H9 (cell line): Measurements from ENCODE around the gene ALDH1L1. TPM values are rescaled to one million over a fixed set of nuclear protein-coding genes. Genes with fewer than 3 reads are reported as not detected.
A peak's percentile ranks its signal among the peaks of the same experiment; 100 is the strongest.

Experiments used
- DNase-seq: peaks from one replicate; pipeline ENCODE4 v3.0.0-alpha.2; 2017
- H2AFZ ChIP-seq: one replicate; pipeline ENCODE4 v1.6.1; 2013; ENCODE audit warnings: mild to moderate bottlenecking, low read length, control low read depth, moderate library complexity
- H2AK5ac ChIP-seq: 2 replicates; pipeline ENCODE4 v1.6.1; 2013; ENCODE audit warnings: low read length, control low read depth, mixed read lengths; ENCODE audit not compliant: insufficient read length
- H2BK120ac ChIP-seq: one replicate; pipeline ENCODE4 v1.6.1; 2013; ENCODE audit warnings: low read depth, mild to moderate bottlenecking, low read length, control low read depth, inconsistent platforms; ENCODE audit not compliant: poor library complexity, severe bottlenecking
- H2BK12ac ChIP-seq: 2 replicates; pipeline ENCODE4 v1.6.1; 2013; ENCODE audit warnings: low read length, control low read depth, mixed read lengths, low read depth; ENCODE audit not compliant: insufficient read length
- H2BK15ac ChIP-seq: 2 replicates; pipeline ENCODE4 v1.6.1; 2013; ENCODE audit warnings: low read depth, low read length, control low read depth
- H2BK20ac ChIP-seq: one replicate; pipeline ENCODE4 v1.6.1; 2013; ENCODE audit warnings: low read depth, mild to moderate bottlenecking, low read length, control low read depth, inconsistent platforms; ENCODE audit not compliant: poor library complexity, severe bottlenecking
- H2BK5ac ChIP-seq: 2 replicates; pipeline ENCODE4 v1.6.1; 2013; ENCODE audit warnings: low read length, control low read depth, mixed read lengths; ENCODE audit not compliant: insufficient read length
- H3K14ac ChIP-seq: 2 replicates; pipeline ENCODE4 v1.6.1; 2013; ENCODE audit warnings: low read length, control low read depth; ENCODE audit not compliant: insufficient read depth
- H3K18ac ChIP-seq: 2 replicates; pipeline ENCODE4 v1.6.1; 2013; ENCODE audit warnings: low read depth, mild to moderate bottlenecking, mixed read lengths, low read length, control low read depth; ENCODE audit not compliant: insufficient read length
- H3K23ac ChIP-seq: 2 replicates; pipeline ENCODE4 v1.6.1; 2013; ENCODE audit warnings: low read length, control low read depth, mixed read lengths, low read depth; ENCODE audit not compliant: insufficient read length
- H3K23me2 ChIP-seq: 2 replicates; pipeline ENCODE4 v1.6.1; 2013; ENCODE audit warnings: low read depth, mild to moderate bottlenecking, mixed read lengths, low read length, control low read depth; ENCODE audit not compliant: insufficient read length, poor library complexity, severe bottlenecking
- H3K27ac ChIP-seq: 2 replicates; pipeline ENCODE4 v1.5.1; 2013; ENCODE audit warnings: low read length, control low read depth, mixed read lengths, low read depth; ENCODE audit not compliant: insufficient read length
- H3K27me3 ChIP-seq: 2 replicates; pipeline ENCODE4 v1.6.1; 2013; ENCODE audit warnings: low read length, control low read depth, inconsistent platforms; ENCODE audit not compliant: insufficient read depth
- H3K4ac ChIP-seq: 2 replicates; pipeline ENCODE4 v1.6.1; 2013; ENCODE audit warnings: low read depth, mild to moderate bottlenecking, control low read depth, inconsistent platforms, low read length, moderate library complexity
- H3K4me1 ChIP-seq: 2 replicates; pipeline ENCODE4 v1.6.1; 2013; ENCODE audit warnings: low read length, control low read depth, inconsistent platforms; ENCODE audit not compliant: insufficient read depth
- H3K4me2 ChIP-seq: 2 replicates; pipeline ENCODE4 v1.6.1; 2013; ENCODE audit warnings: low read length, control low read depth, mixed read lengths; ENCODE audit not compliant: insufficient read length, insufficient read depth
- H3K56ac ChIP-seq: 2 replicates; pipeline ENCODE4 v1.6.1; 2013; ENCODE audit warnings: low read depth, mild to moderate bottlenecking, mixed read lengths, low read length, control low read depth; ENCODE audit not compliant: insufficient read length
- H3K79me1 ChIP-seq: 2 replicates; pipeline ENCODE4 v1.6.1; 2013; ENCODE audit warnings: low read depth, mild to moderate bottlenecking, moderate library complexity, low read length, control low read depth, inconsistent platforms; ENCODE audit not compliant: insufficient read depth, poor library complexity, severe bottlenecking
- H3K79me2 ChIP-seq: 2 replicates; pipeline ENCODE4 v1.6.1; 2013; ENCODE audit warnings: low read length, control low read depth, inconsistent platforms; ENCODE audit not compliant: insufficient read depth
- H3K9ac ChIP-seq: 2 replicates; pipeline ENCODE4 v1.6.1; 2013; ENCODE audit warnings: low read length, control low read depth, mixed read lengths; ENCODE audit not compliant: insufficient read length; ENCODE audit errors: extremely low read depth
- H3K9me3 ChIP-seq: one replicate; pipeline ENCODE4 v1.6.1; 2013; ENCODE audit warnings: low read depth, low read length, inconsistent platforms; ENCODE audit not compliant: control insufficient read depth
- H3T11ph ChIP-seq: one replicate; pipeline ENCODE4 v1.6.1; 2013; ENCODE audit warnings: mild to moderate bottlenecking, low read length, control low read depth, inconsistent platforms
- H4K20me1 ChIP-seq: one replicate; pipeline ENCODE4 v1.6.1; 2013; ENCODE audit not compliant: control insufficient read depth, insufficient read length, insufficient read depth
- H4K5ac ChIP-seq: 2 replicates; pipeline ENCODE4 v1.6.1; 2013; ENCODE audit warnings: low read depth, mild to moderate bottlenecking, mixed read lengths, low read length, control low read depth; ENCODE audit not compliant: insufficient read length
- H4K8ac ChIP-seq: replicated peaks from 2 replicates; pipeline ENCODE4 v1.6.1; 2013; ENCODE audit warnings: low read length, control low read depth, mixed read lengths, low read depth; ENCODE audit not compliant: insufficient read length
- H4K91ac ChIP-seq: 2 replicates; pipeline ENCODE4 v1.6.1; 2013; ENCODE audit warnings: low read depth, mild to moderate bottlenecking, moderate library complexity, mixed read lengths, low read length, control low read depth; ENCODE audit not compliant: insufficient read length
- H3K27ac Mint-ChIP-seq, 3 experiments: 2 replicates in 2 of 3; 3 replicates in 1 of 3; pipeline ENCODE4 v1.8.0; 2020 to 2021; ENCODE audit warnings: mixed read lengths in 3 of 3, mild to moderate bottlenecking in 1 of 3, moderate library complexity in 1 of 3
- H3K27me3 Mint-ChIP-seq: 2 replicates; pipeline ENCODE4 v1.8.0; 2021; ENCODE audit warnings: low read depth, mild to moderate bottlenecking, moderate library complexity, mixed read lengths
- H3K36me3 Mint-ChIP-seq, 3 experiments: 2 replicates in 2 of 3; 3 replicates in 1 of 3; pipeline ENCODE4 v1.8.0; 2020 to 2021; ENCODE audit warnings: low read depth in 3 of 3, mixed read lengths in 3 of 3; ENCODE audit not compliant: insufficient read depth in 1 of 3
- H3K4me1 Mint-ChIP-seq, 2 experiments: 2 replicates each; pipeline ENCODE4 v1.8.0; 2020; ENCODE audit warnings: mixed read lengths in 2 of 2
- H3K4me3 Mint-ChIP-seq, 2 experiments: 2 replicates in 1 of 2; 3 replicates in 1 of 2; pipeline ENCODE4 v1.8.0; 2020 to 2021; ENCODE audit warnings: mild to moderate bottlenecking in 2 of 2, mixed read lengths in 2 of 2, moderate library complexity in 1 of 2
- H3K9me3 Mint-ChIP-seq, 2 experiments: 2 replicates in 1 of 2; 3 replicates in 1 of 2; pipeline ENCODE4 v1.8.0; 2020; ENCODE audit warnings: mild to moderate bottlenecking in 2 of 2, mixed read lengths in 2 of 2, moderate library complexity in 1 of 2
- CTCF ChIP-seq: fragments of 200-600 bp; sonication (generic); conservative IDR thresholded peaks from 3 replicates; pipeline ENCODE4 v1.8.0; 2021; ENCODE audit warnings: antibody characterized with exemption, mild to moderate bottlenecking
- whole genome bisulfite sequencing: extraction: QIAGEN DNeasy Blood & Tissue Kit; methylation state at CpG from one replicate; pipeline ENCODE4 v1.1.7; 2013; ENCODE audit warnings: missing lambda C conversion rate, low lambda C conversion rate, mixed read lengths; ENCODE audit not compliant: insufficient read length; ENCODE audit errors: extremely low coverage; 5-methylcytosine and 5-hydroxymethylcytosine counted together
- total RNA-seq: library from RNA; stranded (reverse); gene quantifications from 2 replicates; pipeline ENCODE4 v1.2.1, GENCODE V29; 2021

The ALDH1L1 gene
- total RNA-seq, 1 experiment from 2014 or later: 0.90 TPM

- no peak overlapping the region for H4K91ac ChIP-seq
- H3K9me3 ChIP-seq: peaks cover 12% of the 10 kb centered on the region
- no peak overlapping the region for H3K56ac ChIP-seq
- H4K5ac ChIP-seq: no peak overlapping the region
- H2BK120ac ChIP-seq: no peak overlapping the region
- H3K36me3 Mint-ChIP-seq: peaks cover 2 to 6% (median 4%) of the 10 kb centered on the region in 3 experiments; a peak in 6 of 7 replicates
- no peaks in the 10 kb centered on the region for H3K23me2 ChIP-seq
- H3K27ac Mint-ChIP-seq: peak overlapping the region in 1 of 3 experiments; percentile 72; a peak in 1 of 7 replicates
- H3T11ph ChIP-seq: no peak overlapping the region
- H3K27me3 ChIP-seq: no peaks in the 10 kb centered on the region
- H3K14ac ChIP-seq: no peak overlapping the region
- no peak overlapping the region for H2AFZ ChIP-seq
- no peak overlapping the region for H2BK15ac ChIP-seq
- no peak for DNase-seq
- 0 out of 4 replicates have a peak, but pooled peaks cover 0 to 3% of the 10 kb centered on the region in 2 experiments for H3K4me1 Mint-ChIP-seq
- H2BK5ac ChIP-seq: no peak overlapping the region
- no CpG with 5 or more reads among the region's 10 CpGs for WGBS
- H3K79me1 ChIP-seq: no peaks in the 10 kb centered on the region
- no peaks in the 10 kb centered on the region for H3K4me1 ChIP-seq
- H2BK12ac ChIP-seq: no peak overlapping the region
- no peak overlapping the region for H3K23ac ChIP-seq
- no peak overlapping the region for H3K18ac ChIP-seq
- no peak overlapping the region for H3K4ac ChIP-seq
- H4K8ac ChIP-seq: no peak overlapping the region
- no peaks in the 10 kb centered on the region for H3K79me2 ChIP-seq
- H3K27ac ChIP-seq: no peak overlapping the region
- H2BK20ac ChIP-seq: no peak overlapping the region
- H3K4me3 Mint-ChIP-seq: peak overlapping the region in 1 of 2 experiments; percentile 44; a peak in 1 of 5 replicates
- H3K27me3 Mint-ChIP-seq: no peaks in the 10 kb centered on the region; the same call in 1 of the 2 replicates
- H4K20me1 ChIP-seq: no peaks in the 10 kb centered on the region
- H3K9me3 Mint-ChIP-seq: peaks cover 11 to 12% of the 10 kb centered on the region in 2 experiments
- H3K9ac ChIP-seq: no peak overlapping the region
- TF ChIP-seq CTCF: no peak
- no peak overlapping the region for H2AK5ac ChIP-seq
- H3K4me2 ChIP-seq: no peak overlapping the region
Observed at GRCh38 chr3:126101521-126101982, 78.8 kb downstream of the ALDH1L1 start.
